Activated naive CD8-positive, alpha-beta T cell treated with anti-CD3 and anti-CD28 coated beads, Interleukin-2, amount 10 ng/mL, durations not matched to agents 7 days and 5 days (primary cell): ENCODE results near the gene TDRKH. TPM values are rescaled to one million over a fixed set of nuclear protein-coding genes. Genes with fewer than 3 reads are reported as not detected.
A peak's percentile ranks its signal among the peaks of the same experiment; 100 is the strongest.

Source experiments
- ATAC-seq: fragments of 150-1000 bp; cut with Tn5 transposase; one replicate; pipeline ENCODE4 v1.10.0; 2021; ENCODE audit warnings: low read depth, moderate library complexity
- POLR2A ChIA-PET: fragments of 350-600 bp; sonication (Branson Sonifier 250); formaldehyde crosslinking; loops from one replicate; lab custom pipeline; 2021; ENCODE audit warnings: antibody characterized with exemption; lab: Charles Lee
- DNase-seq: peaks from one replicate; pipeline ENCODE4 v3.0.0; 2021
- H3K27ac Mint-ChIP-seq: one replicate; pipeline ENCODE4 v1.8.0; 2022; ENCODE audit warnings: mild to moderate bottlenecking, mixed read lengths
- H3K27me3 Mint-ChIP-seq: one replicate; pipeline ENCODE4 v1.8.0; 2022; ENCODE audit warnings: mild to moderate bottlenecking, moderate library complexity, mixed read lengths
- H3K36me3 Mint-ChIP-seq: one replicate; pipeline ENCODE4 v1.8.0; 2021; ENCODE audit warnings: mild to moderate bottlenecking, mixed read lengths
- H3K4me1 Mint-ChIP-seq: one replicate; pipeline ENCODE4 v1.8.0; 2021; ENCODE audit warnings: mixed read lengths
- H3K4me3 Mint-ChIP-seq: one replicate; pipeline ENCODE4 v1.8.0; 2022; ENCODE audit warnings: mild to moderate bottlenecking, moderate library complexity, mixed read lengths
- H3K9me3 Mint-ChIP-seq: one replicate; pipeline ENCODE4 v1.8.0; 2021; ENCODE audit warnings: mixed read lengths
- total RNA-seq, 2 experiments: library from RNA; stranded (reverse); gene quantifications; one replicate each; pipeline ENCODE4 v1.2.3, GENCODE V29; 2021

TDRKH gene
- total RNA-seq, 2 experiments from 2014 or later = 15.9 to 16.1 TPM

DNA sequence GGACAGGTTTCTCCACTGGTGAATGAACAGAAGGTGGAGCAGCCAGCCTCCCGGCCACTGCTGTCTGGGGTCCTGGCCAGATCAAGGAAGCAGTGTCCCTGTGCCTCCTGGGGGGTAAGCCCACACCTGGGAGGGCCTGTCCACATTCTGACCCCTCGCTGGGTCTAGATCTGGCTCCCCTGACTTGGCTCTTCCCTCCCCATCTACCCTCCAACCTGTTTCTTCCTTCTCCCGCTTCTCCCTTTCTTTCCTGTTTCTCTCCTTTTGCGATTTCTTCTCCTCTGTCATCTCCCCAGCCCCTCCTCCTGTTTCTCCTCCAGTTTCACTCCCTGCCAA lies 40.9 kb upstream of the TDRKH start:
- no peak overlapping the region for H3K4me3 Mint-ChIP-seq
- H3K9me3 Mint-ChIP-seq = no peaks in the 10 kb centered on the region
- no peak for DNase-seq
- peak overlapping the region; percentile 74 for H3K27ac Mint-ChIP-seq
- peaks cover 44% of the 10 kb centered on the region for H3K4me1 Mint-ChIP-seq
- POLR2A ChIA-PET = interaction anchor here (0.7 kb wide), 1 partner anchor 10 kb away, joined by 3 read pairs; no protein-coding TSS in a partner anchor
- H3K27me3 Mint-ChIP-seq = no peaks in the 10 kb centered on the region
- no peaks in the 10 kb centered on the region for H3K36me3 Mint-ChIP-seq
- ATAC-seq = no peak

DNA sequence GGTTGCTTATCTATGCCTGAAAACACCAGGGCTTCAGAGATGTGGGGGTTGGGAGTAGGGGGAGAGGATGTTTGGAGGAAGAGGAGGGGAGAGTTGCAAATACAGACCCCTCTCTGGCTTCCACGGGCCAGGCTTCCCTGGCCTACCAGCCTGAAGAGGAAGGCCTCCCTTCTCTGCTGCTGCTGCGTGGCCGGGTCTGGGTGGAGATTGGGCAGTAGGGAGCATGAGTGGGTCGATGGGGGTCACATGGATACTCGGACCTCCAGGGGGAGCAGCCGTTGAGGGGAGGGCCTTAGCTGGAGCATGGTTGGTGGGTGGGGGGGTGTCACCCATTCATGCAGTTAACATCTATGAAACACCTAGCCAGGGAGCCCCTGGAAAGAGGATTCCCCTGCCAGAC lies 39.8 kb upstream of the TDRKH start:
- no peaks in the 10 kb centered on the region for H3K9me3 Mint-ChIP-seq
- H3K36me3 Mint-ChIP-seq = no peaks in the 10 kb centered on the region
- H3K4me1 Mint-ChIP-seq = peaks cover 44% of the 10 kb centered on the region
- H3K4me3 Mint-ChIP-seq = no peak overlapping the region
- H3K27ac Mint-ChIP-seq = peak overlapping the region; percentile 80
- DNase-seq (no peak), ATAC-seq (no peak)
- POLR2A ChIA-PET = interaction anchor here (1.2 kb wide), 1 partner anchor 67 kb away, joined by 3 read pairs; no protein-coding TSS in a partner anchor
- H3K27me3 Mint-ChIP-seq = no peaks in the 10 kb centered on the region

DNA sequence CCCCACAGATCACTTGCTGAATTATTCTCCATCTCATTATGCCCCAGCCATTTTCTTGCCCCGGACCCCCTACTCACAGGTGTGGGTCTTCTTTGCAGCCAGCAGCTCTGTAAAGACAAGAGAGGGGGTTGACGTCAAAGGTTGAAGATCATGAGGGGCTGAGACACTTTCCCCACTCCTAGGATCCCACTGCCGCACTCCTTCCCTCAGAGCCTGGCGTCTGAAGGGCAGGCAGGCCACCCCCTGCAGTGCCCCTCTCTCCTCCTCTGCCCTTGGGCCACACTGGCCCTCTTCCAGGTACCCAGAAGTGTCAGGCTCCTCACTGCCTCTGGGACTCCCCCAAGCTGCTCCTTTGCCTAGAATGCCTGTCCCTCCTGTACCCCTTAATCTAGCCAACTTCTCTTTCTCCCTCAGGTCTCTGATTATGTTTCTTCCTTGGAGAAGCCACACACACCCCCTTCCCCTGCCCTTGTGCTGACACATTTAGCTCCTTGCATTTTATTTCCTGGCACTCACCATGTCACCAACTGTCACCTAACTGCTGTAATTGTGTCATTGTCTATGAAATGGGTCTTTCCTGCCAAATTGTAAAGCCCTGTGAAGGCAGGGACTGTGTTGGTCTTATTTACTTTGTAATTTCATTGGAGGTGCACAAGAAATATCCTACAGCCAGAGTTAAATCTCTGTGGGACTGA lies 39.2 kb upstream of the TDRKH start:
- POLR2A ChIA-PET = interaction anchor here (0.7 to 1.2 kb wide), 2 partner anchors 17 to 67 kb away, joined by 3 read pairs; no protein-coding TSS in a partner anchor
- no peaks in the 10 kb centered on the region for H3K36me3 Mint-ChIP-seq
- peak overlapping the region; percentile 80 for H3K27ac Mint-ChIP-seq
- H3K4me3 Mint-ChIP-seq = peak overlapping the region; percentile 61
- ATAC-seq (no peak), DNase-seq (no peak)
- H3K9me3 Mint-ChIP-seq = no peaks in the 10 kb centered on the region
- H3K27me3 Mint-ChIP-seq = peaks cover under 1% of the 10 kb centered on the region
- H3K4me1 Mint-ChIP-seq = peaks cover 44% of the 10 kb centered on the region

DNA sequence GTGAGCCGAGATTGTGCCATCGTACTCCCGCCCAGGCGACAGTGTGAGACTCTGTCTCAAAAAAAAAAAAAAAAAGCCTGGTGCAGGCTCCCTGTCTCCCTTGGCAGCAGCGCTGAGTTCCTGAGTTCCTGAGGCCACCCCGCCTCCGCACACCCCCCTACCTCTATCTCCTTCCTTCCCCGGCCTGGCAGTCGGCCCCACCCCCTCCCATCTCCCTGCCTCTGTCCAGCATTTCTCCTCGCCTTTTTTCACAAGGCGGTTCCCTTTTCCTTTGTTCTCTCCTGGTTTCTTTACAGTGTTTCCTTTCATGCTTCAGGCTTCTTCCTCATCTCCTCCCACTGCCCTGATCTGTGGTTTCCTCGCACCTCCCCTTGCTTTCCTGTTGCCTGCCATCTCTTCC lies 38.6 kb upstream of the TDRKH start:
- ATAC-seq (no peak), DNase-seq (no peak)
- peaks cover 43% of the 10 kb centered on the region for H3K4me1 Mint-ChIP-seq
- peak overlapping the region; percentile 80 for H3K27ac Mint-ChIP-seq
- H3K27me3 Mint-ChIP-seq = peaks cover 1% of the 10 kb centered on the region
- peak overlapping the region; percentile 61 for H3K4me3 Mint-ChIP-seq
- H3K36me3 Mint-ChIP-seq = no peaks in the 10 kb centered on the region
- H3K9me3 Mint-ChIP-seq = no peaks in the 10 kb centered on the region
- POLR2A ChIA-PET = interaction anchor here (0.7 to 1.6 kb wide), 3 partner anchors 16 to 318 kb away, joined by 3 to 4 read pairs (median 3); partner anchors contain the start of genes CGN and MRPL9

DNA sequence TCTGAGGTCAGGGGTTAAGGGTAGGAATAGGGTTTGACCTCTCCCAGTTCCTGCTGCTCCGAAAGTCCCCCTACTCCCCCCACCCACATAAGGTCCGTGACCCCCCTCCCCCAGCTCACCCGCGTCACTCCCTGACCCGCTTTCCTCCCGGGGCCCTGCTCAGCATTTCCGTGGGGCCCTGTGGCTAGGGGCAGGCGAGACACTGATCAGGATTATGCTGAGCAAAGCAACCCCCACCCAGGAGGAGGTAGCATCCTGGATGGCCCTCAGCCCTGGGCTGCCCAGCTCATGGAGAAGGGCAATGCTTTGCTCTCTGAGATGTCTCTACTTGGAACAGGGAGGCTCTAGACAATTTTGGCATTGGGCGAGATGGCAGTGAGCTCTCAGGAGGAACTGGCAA lies 37.6 kb upstream of the TDRKH start:
- H3K4me3 Mint-ChIP-seq = peak overlapping the region; percentile 41
- POLR2A ChIA-PET = interaction anchor here (0.8 to 1.6 kb wide), 2 partner anchors 65 to 317 kb away, joined by 3 to 4 read pairs; partner anchors contain the start of genes CGN and MRPL9
- no peaks in the 10 kb centered on the region for H3K9me3 Mint-ChIP-seq
- peaks cover 33% of the 10 kb centered on the region for H3K4me1 Mint-ChIP-seq
- DNase-seq (no peak), ATAC-seq (no peak)
- H3K27me3 Mint-ChIP-seq = peaks cover 1% of the 10 kb centered on the region
- H3K36me3 Mint-ChIP-seq = no peaks in the 10 kb centered on the region
- no peak overlapping the region for H3K27ac Mint-ChIP-seq

DNA sequence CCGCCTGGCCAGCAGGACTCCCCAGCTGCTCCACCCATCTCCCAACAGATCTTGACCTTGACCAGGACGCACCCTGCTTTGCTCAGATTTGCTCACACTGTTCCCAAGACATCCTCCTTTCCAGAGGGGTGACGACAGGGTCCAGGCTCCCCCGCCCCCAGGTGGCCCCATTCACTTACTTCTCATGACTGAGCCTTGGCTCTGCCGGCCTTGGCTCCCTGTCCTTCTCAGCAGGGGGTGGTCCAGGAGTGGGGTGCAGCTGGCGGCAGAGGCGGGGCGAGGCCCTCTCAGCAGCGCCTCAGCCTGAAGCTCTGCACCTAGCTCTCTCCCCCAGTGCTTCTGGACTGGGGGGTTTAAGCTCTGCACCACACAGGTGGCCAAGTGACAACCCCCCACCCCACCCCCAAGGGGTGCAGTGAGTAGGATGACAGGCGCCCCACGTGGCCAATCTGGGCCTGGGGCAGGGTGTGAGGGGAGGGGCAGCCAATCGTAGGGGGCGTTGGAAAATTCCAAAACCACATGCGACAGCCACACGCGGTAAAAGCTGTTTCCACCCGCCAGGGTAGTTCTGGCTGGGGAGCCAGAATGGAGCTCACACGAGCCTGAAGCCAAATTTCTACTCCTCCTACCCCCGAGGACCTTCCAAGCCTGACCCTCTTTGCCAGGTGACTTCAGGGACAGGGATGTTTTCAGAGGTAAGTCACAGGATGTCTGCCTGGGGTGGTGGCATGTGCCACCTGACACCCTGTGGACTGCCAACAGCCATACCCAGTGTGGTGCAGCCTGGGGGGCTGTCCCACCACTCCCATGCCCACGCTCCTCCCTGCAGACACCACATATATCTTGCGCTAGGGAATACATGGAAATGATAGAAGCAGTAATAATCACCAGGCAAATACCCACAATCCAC lies 35.7 kb upstream of the TDRKH start:
- Mint-ChIP-seq H3K36me3 (no peaks in the 10 kb centered on the region), H3K4me3 (no peak overlapping the region), H3K27me3 (peaks cover 1% of the 10 kb centered on the region), H3K4me1 (peaks cover 33% of the 10 kb centered on the region), H3K9me3 (no peaks in the 10 kb centered on the region), H3K27ac (no peak overlapping the region)
- no peak for DNase-seq
- POLR2A ChIA-PET = interaction anchor here (1.1 kb wide), 1 partner anchor 214 kb away, joined by 4 read pairs; no protein-coding TSS in a partner anchor
- ATAC-seq = no peak

DNA sequence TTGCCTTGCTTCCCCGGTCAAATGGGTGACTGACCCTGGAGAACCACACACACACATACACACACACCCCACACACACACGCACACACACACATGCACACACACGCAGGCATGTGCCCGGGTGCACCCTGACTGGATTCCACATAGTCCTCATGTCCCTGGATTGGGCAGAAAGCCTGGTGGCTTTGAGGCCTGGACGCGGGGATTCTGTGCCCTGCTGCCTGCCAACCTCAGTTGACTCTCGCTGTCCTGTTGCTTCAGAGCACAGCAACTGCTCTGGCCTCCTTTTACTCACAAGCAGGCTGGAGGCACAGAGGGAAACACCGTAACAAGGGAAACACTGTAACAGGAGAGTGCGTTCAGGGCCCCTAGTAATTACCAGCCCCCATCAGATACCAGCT lies 34.9 kb upstream of the TDRKH start:
- POLR2A ChIA-PET = interaction anchor here (0.9 kb wide), 1 partner anchor 10 kb away, joined by 3 read pairs; no protein-coding TSS in a partner anchor
- no peak overlapping the region for H3K4me3 Mint-ChIP-seq
- no peaks in the 10 kb centered on the region for H3K9me3 Mint-ChIP-seq
- no peak overlapping the region for H3K27ac Mint-ChIP-seq
- peaks cover 1% of the 10 kb centered on the region for H3K27me3 Mint-ChIP-seq
- DNase-seq = no peak
- peaks cover 32% of the 10 kb centered on the region for H3K4me1 Mint-ChIP-seq
- H3K36me3 Mint-ChIP-seq = no peaks in the 10 kb centered on the region
- no peak for ATAC-seq

DNA sequence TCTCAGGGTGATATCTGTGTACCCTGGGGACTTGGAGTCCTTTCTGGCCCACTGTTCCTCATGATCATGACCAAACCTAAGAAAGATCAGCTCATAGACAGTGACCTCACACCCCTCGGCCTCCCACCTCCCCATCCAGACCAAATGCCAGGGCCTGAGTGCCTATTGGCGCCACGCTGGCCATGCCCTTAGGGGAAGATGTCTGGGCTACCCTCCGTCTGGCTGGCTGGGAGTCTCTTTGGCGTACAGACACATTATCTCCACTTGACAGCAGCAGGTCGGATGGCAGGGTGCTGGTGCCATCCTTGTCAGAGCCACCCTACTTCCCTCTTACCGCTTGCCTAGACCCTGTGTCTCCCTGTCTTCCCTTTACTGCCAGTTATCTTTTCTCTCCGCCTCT lies 32.9 kb upstream of the TDRKH start:
- H3K36me3 Mint-ChIP-seq = no peaks in the 10 kb centered on the region
- POLR2A ChIA-PET = no interaction called here
- H3K4me1 Mint-ChIP-seq = peaks cover 17% of the 10 kb centered on the region
- no peak overlapping the region for H3K4me3 Mint-ChIP-seq
- peaks cover 1% of the 10 kb centered on the region for H3K27me3 Mint-ChIP-seq
- H3K9me3 Mint-ChIP-seq = no peaks in the 10 kb centered on the region
- ATAC-seq (no peak), DNase-seq (no peak)
- H3K27ac Mint-ChIP-seq = no peak overlapping the region

DNA sequence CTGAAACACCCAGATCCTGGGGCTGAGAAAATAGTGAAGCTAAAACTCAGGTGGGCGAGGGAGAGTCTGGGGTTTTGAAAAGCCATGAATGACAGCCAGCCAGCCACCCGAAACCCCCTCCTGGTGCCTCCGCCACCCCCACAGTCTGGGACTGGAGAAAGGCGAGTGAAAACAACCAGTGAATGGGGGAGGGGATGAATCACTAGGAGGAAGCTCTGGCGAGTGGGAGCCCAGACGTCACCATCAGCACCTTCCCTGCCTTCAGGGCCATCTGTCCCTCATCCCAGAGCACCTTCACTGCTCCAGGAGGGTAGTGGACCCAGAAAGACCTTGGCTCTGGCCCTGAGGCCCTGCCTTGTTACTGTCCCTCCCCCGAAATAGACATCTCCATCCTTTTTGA lies 32.1 kb upstream of the TDRKH start:
- POLR2A ChIA-PET = interaction anchor here (1.6 kb wide), 1 partner anchor 9 kb away, joined by 3 read pairs; no protein-coding TSS in a partner anchor
- Mint-ChIP-seq H3K27ac (no peak overlapping the region), H3K27me3 (peaks cover 1% of the 10 kb centered on the region), H3K9me3 (no peaks in the 10 kb centered on the region), H3K4me3 (no peak overlapping the region), H3K36me3 (no peaks in the 10 kb centered on the region), H3K4me1 (peaks cover 14% of the 10 kb centered on the region)
- DNase-seq (no peak), ATAC-seq (no peak)

DNA sequence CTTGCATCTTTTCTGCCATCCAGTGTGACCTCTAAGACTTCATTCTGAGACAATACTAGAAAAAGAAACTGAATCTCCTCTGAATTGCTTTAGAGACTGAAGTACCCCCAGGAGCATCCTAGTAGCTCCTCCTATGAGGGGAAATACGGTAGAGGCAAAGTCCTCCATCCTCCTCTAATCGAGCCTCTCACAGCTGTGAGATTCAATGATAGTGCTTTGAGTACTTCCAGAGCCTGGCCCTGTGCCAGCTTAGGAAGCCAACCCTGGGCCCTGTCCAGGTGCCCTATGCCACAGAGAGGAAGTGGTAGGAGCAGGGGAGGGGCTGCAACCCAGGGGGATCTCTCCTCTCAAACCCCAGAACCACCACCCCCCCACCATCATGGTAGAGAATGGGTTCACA lies 30.6 kb upstream of the TDRKH start:
- Mint-ChIP-seq H3K4me1 (peaks cover 19% of the 10 kb centered on the region), H3K4me3 (no peak overlapping the region), H3K36me3 (no peaks in the 10 kb centered on the region), H3K9me3 (no peaks in the 10 kb centered on the region), H3K27ac (no peak overlapping the region), H3K27me3 (peaks cover 4% of the 10 kb centered on the region)
- ATAC-seq (peak; percentile 29), DNase-seq (no peak)
- POLR2A ChIA-PET = interaction anchor here (1.6 kb wide), 1 partner anchor 10 kb away, joined by 3 read pairs; no protein-coding TSS in a partner anchor

DNA sequence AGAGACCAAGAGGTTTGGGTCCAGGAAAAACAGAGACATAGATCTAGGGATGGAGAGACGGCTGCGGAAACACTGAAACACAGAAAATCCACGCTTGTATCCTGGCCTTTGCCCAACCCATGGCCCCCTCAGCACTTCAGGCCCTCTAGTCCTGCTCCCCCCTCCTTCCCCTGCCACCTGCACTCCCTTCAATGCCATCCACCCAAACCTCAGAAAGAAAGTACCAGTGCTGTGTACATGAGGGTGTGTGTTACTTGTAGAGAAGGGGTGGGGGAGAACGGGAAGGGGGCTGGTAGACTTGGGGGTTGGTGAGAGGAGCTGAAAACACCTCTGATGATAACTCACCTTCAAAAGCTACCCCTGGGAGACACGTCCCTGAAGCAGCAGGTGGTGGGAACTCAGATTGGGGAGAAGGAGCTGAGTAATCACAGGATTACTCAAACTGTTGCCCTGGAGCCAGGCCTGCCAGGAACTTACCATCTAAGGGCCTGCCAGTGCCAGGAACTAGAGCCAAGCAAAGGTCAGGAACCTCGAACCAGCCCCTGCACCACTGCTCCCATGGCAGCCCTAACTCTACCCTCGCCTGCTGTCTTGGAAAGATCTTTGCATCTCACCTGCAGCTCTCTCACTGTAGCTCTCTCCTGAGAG lies 29.8 kb upstream of the TDRKH start:
- DNase-seq = no peak
- Mint-ChIP-seq H3K4me3 (no peak overlapping the region), H3K9me3 (no peaks in the 10 kb centered on the region), H3K4me1 (peaks cover 26% of the 10 kb centered on the region), H3K27me3 (peaks cover 4% of the 10 kb centered on the region), H3K36me3 (no peaks in the 10 kb centered on the region), H3K27ac (no peak overlapping the region)
- POLR2A ChIA-PET = interaction anchor here (0.6 kb wide), 1 partner anchor 564 kb away, joined by 3 read pairs; no protein-coding TSS in a partner anchor
- no peak for ATAC-seq

DNA sequence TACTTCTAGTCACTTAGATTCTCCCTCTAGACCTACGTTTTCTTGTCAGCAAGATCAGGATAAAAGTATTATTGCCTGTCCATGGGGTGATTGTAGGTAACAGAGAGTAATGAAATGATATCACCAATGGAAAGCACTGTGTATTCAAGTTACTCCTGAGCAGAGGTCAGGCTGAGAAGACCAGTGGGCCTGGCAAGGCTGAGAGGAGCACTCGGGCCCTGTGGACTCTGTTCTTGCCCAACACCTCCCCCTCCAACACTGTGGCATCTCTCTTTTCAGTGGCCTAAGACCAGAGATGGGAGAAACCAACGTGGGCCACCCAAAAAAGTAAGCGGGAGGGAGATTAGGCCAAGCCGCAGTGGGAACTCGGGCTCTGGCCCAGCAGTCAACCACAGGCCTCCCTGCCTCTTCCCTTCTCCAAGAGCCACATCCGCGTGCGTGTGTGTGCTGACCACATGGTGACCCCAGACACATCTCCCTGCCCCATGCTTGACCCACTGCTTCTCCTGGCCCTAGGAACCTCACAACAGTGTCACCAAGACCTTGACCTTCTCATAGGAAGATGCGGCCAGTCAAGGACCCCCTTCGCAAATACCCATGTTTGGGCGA lies 29.0 kb upstream of the TDRKH start:
- Mint-ChIP-seq H3K4me3 (no peak overlapping the region), H3K9me3 (no peaks in the 10 kb centered on the region), H3K27me3 (peaks cover 2% of the 10 kb centered on the region), H3K4me1 (peaks cover 26% of the 10 kb centered on the region), H3K36me3 (no peaks in the 10 kb centered on the region), H3K27ac (no peak overlapping the region)
- POLR2A ChIA-PET = no interaction called here
- no peak for ATAC-seq
- DNase-seq = no peak
